HCT116 (cell line): ENCODE results near the gene TAAR8. TPM values are rescaled to one million over a fixed set of nuclear protein-coding genes. Genes with fewer than 3 reads are reported as not detected.
"Not testable (repeated sequence)": the region's sequence is repeated elsewhere in the genome, so short reads cannot be mapped to it uniquely, and the experiment has no call there.

Source experiments
- ATAC-seq: fragments of 200-7000 bp; cut with Tn5 transposase; 2 replicates; pipeline ENCODE4 v1.9.1; 2020; ENCODE audit warnings: mild to moderate bottlenecking, moderate library complexity
- BruUV-seq: library from RNA; stranded (reverse); fragments of 400-500 nt; replicated peaks from 2 replicates; lab custom pipeline; 2021; lab: Mats Ljungman, UMichigan
- CTCF ChIA-PET: fragments of 300-600 bp; sonication (Branson Sonifier 250); formaldehyde crosslinking; loops from one replicate; lab custom pipeline; 2021; ENCODE audit warnings: antibody characterized with exemption; lab: Charles Lee
- POLR2A ChIA-PET: fragments of 300-600, 350-600 bp; sonication (Branson Sonifier 250); formaldehyde crosslinking; loops from one replicate; lab custom pipeline; 2021; ENCODE audit warnings: antibody characterized with exemption; lab: Charles Lee
- RAD21 ChIA-PET, 2 experiments: fragments of 300-600 bp; sonication (Branson Sonifier 250); formaldehyde crosslinking; loops; one replicate each; lab custom pipeline; 2023; ENCODE audit warnings: low total read pairs in 2 of 2; ENCODE audit not compliant: uncharacterized antibody in 2 of 2, unreplicated experiment in 2 of 2, low non-redundant PET in 1 of 2; lab: Charles Lee
- DNase-seq: peaks from one replicate; pipeline ENCODE4 v3.0.0-alpha.2; 2010; ENCODE audit warnings: low read depth, low spot score
- H2AFZ ChIP-seq: fragments of 200-600 bp; shearing (Covaris generic), sonication (generic); 2 replicates; pipeline ENCODE4 v1.6.1; 2017; ENCODE audit warnings: low read depth, mixed run types, mixed read lengths, antibody characterized with exemption, low read length; ENCODE audit not compliant: poor library complexity, severe bottlenecking
- H3K27ac ChIP-seq: 2 replicates; pipeline ENCODE4 v1.5.1; 2012; ENCODE audit warnings: low read depth, low read length
- H3K27me3 ChIP-seq: fragments of 200-600 bp; sonication (generic); 2 replicates; pipeline ENCODE4 v1.6.1; 2016; ENCODE audit warnings: mixed run types, low read length, mixed read lengths; ENCODE audit not compliant: insufficient read depth
- H3K36me3 ChIP-seq, 2 experiments: fragments of 200-500 bp in 1 of 2; fragments of 200-600 bp in 1 of 2; sonication (Bioruptor generic) in 1 of 2; sonication (generic) in 1 of 2; 2 replicates each; pipeline versions ENCODE4 v1.5.1 to v1.6.1; 2014 to 2016; ENCODE audit warnings: low read length in 2 of 2, inconsistent platforms in 1 of 2, mixed read lengths in 1 of 2, mixed run types in 1 of 2; ENCODE audit not compliant: insufficient read depth in 2 of 2, control insufficient read depth in 1 of 2
- H3K4me1 ChIP-seq, 2 experiments: fragments of 200-600 bp in 1 of 2; sonication (generic) in 1 of 2; 2 replicates each; pipeline versions ENCODE4 v1.5.1 to v1.6.1; 2012 to 2017; ENCODE audit warnings: low read length in 2 of 2, inconsistent platforms in 1 of 2, mild to moderate bottlenecking in 1 of 2, mixed read lengths in 1 of 2, mixed run types in 1 of 2, moderate library complexity in 1 of 2; ENCODE audit not compliant: insufficient read depth in 2 of 2, control insufficient read depth in 1 of 2
- H3K4me2 ChIP-seq: fragments of 200-600 bp; sonication (generic); 2 replicates; pipeline ENCODE4 v1.6.1; 2017; ENCODE audit warnings: mixed run types, low read length, mixed read lengths
- H3K4me3 ChIP-seq, 2 experiments: fragments of 200-600 bp in 1 of 2; sonication (generic) in 1 of 2; replicated peaks in 1 of 2; 2 replicates each; pipeline ENCODE4 v1.5.1; 2011 to 2016; ENCODE audit warnings: low read length in 2 of 2, control low read depth in 1 of 2, low read depth in 1 of 2, mild to moderate bottlenecking in 1 of 2, mixed read lengths in 1 of 2, mixed run types in 1 of 2
- H3K79me2 ChIP-seq: fragments of 200-600 bp; sonication (generic); 2 replicates; pipeline ENCODE4 v1.6.1; 2017; ENCODE audit warnings: mild to moderate bottlenecking, mixed run types, low read length, moderate library complexity, mixed read lengths; ENCODE audit not compliant: insufficient read depth
- H3K9ac ChIP-seq: fragments of 200-600 bp; sonication (generic); 2 replicates; pipeline ENCODE4 v1.6.1; 2016; ENCODE audit warnings: low read length, mixed read lengths
- H3K9me2 ChIP-seq: fragments of 200-600 bp; sonication (generic), shearing (Covaris generic); 2 replicates; pipeline ENCODE4 v1.6.1; 2017; ENCODE audit warnings: mixed run types, mild to moderate bottlenecking, moderate library complexity; ENCODE audit not compliant: insufficient read depth
- H3K9me3 ChIP-seq, 2 experiments: fragments of 200-500 bp in 1 of 2; fragments of 200-600 bp in 1 of 2; sonication (Bioruptor generic) in 1 of 2; sonication (generic) in 1 of 2; 2 replicates each; pipeline ENCODE4 v1.6.1; 2014 to 2017; ENCODE audit warnings: low read length in 2 of 2, mixed read lengths in 2 of 2, inconsistent platforms in 1 of 2, low read depth in 1 of 2, mild to moderate bottlenecking in 1 of 2, mixed run types in 1 of 2, moderate library complexity in 1 of 2; ENCODE audit not compliant: control insufficient read depth in 1 of 2, insufficient read depth in 1 of 2
- H4K20me1 ChIP-seq: fragments of 200-600 bp; sonication (generic), shearing (Covaris generic); 2 replicates; pipeline ENCODE4 v1.6.1; 2017; ENCODE audit warnings: mixed run types, mild to moderate bottlenecking, moderate library complexity; ENCODE audit not compliant: insufficient read depth
- CBX3 ChIP-seq: IDR thresholded peaks from 2 replicates; pipeline ENCODE4 v1.6.1; 2012; ENCODE audit warnings: low read depth
- CEBPB ChIP-seq: IDR thresholded peaks from 2 replicates; pipeline ENCODE4 v1.6.1; 2012; ENCODE audit warnings: low read depth
- CTCF ChIP-seq, 3 experiments: fragments of 200-600 bp in 1 of 3; sonication (generic) in 1 of 3; IDR thresholded peaks in 2 of 3; conservative IDR thresholded peaks in 1 of 3; 2 replicates each; pipeline ENCODE4 v1.5.1; 2012 to 2017; ENCODE audit warnings: low read depth in 2 of 3, low read length in 2 of 3, antibody characterized with exemption in 1 of 3, borderline replicate concordance in 1 of 3, control low read depth in 1 of 3, mild to moderate bottlenecking in 1 of 3, mixed read lengths in 1 of 3, mixed run types in 1 of 3, moderate library complexity in 1 of 3; ENCODE audit not compliant: insufficient read depth in 1 of 3
- EGR1 ChIP-seq: IDR thresholded peaks from 2 replicates; pipeline ENCODE4 v1.6.1; 2012; ENCODE audit warnings: low read depth
- EZH2phosphoT487 ChIP-seq: fragments of 200-600 bp; IDR thresholded peaks from 2 replicates; pipeline ENCODE4 v1.6.1; 2018; ENCODE audit warnings: antibody characterized with exemption, borderline replicate concordance
- POLR2AphosphoS5 ChIP-seq: IDR thresholded peaks from 2 replicates; pipeline ENCODE4 v1.6.1; 2011; ENCODE audit warnings: mild to moderate bottlenecking, low read depth, low read length, moderate library complexity
- REST ChIP-seq: IDR thresholded peaks from 2 replicates; pipeline ENCODE4 v1.6.1; 2012; ENCODE audit warnings: low read depth
- intact Hi-C: fragments of 100-400 bp; cut with micrococcal nuclease; formaldehyde crosslinking; loops from 2 replicates; pipeline ENCODE4 v1.10.0; 2022
- total RNA-seq: library from RNA; stranded (reverse); gene quantifications from one replicate; pipeline ENCODE4 v1.2.1, GENCODE V29; 2021; ENCODE audit not compliant: unreplicated experiment
- TF ChIP-seq, protein P1 (sequence below): IDR thresholded peaks from 2 replicates; pipeline ENCODE4 v1.6.1; 2011; ENCODE audit warnings: mild to moderate bottlenecking, low read length, moderate library complexity; ENCODE audit not compliant: insufficient replicate concordance; ENCODE audit errors: extremely low read depth

TAAR8 gene
- total RNA-seq, 1 experiment from 2014 or later, result not detected

GRCh38 chr6:132551214-132551613 is 1.3 kb upstream of the TAAR8 start:
- no peaks in the 10 kb centered on the region for H3K27me3 ChIP-seq
- no peaks in the 10 kb centered on the region for H3K79me2 ChIP-seq
- CTCF ChIA-PET, result no interaction called here
- H3K4me1 ChIP-seq, result no peaks in the 10 kb centered on the region
- H3K36me3 ChIP-seq, result no peaks in the 10 kb centered on the region
- ATAC-seq, result no peak
- no peaks in the 10 kb centered on the region for H4K20me1 ChIP-seq
- POLR2A ChIA-PET, result no interaction called here
- H3K9me3 ChIP-seq, result no peaks in the 10 kb centered on the region
- H3K4me3 ChIP-seq, result no peak overlapping the region
- no peak overlapping the region for H3K27ac ChIP-seq
- no peaks in the 10 kb centered on the region for H3K9me2 ChIP-seq
- RAD21 ChIA-PET, result no interaction called here
- TF ChIP-seq CEBPB (no peak), EGR1 (no peak), REST (no peak), EZH2phosphoT487 (no peak), CTCF (IDR thresholded peaks at IDR 0.05 in 2 of 3, conservative IDR thresholded peaks at IDR 0.05 in 1 of 3; ENCODE audit: borderline replicate concordance in 1 of 3, insufficient read depth in 1 of 3, low read depth in 2 of 3, low read length in 2 of 3) (no peak), CBX3 (no peak), POLR2AphosphoS5 (no peak)
- TF ChIP-seq, protein P1, sequence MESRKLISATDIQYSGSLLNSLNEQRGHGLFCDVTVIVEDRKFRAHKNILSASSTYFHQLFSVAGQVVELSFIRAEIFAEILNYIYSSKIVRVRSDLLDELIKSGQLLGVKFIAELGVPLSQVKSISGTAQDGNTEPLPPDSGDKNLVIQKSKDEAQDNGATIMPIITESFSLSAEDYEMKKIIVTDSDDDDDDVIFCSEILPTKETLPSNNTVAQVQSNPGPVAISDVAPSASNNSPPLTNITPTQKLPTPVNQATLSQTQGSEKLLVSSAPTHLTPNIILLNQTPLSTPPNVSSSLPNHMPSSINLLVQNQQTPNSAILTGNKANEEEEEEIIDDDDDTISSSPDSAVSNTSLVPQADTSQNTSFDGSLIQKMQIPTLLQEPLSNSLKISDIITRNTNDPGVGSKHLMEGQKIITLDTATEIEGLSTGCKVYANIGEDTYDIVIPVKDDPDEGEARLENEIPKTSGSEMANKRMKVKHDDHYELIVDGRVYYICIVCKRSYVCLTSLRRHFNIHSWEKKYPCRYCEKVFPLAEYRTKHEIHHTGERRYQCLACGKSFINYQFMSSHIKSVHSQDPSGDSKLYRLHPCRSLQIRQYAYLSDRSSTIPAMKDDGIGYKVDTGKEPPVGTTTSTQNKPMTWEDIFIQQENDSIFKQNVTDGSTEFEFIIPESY, result no peak
- TF ChIP-seq, all 23 proteins: peak for 0
- H3K9ac ChIP-seq, result no peak overlapping the region
- DNase-seq, result no peak
- no peak overlapping the region for H3K4me2 ChIP-seq
- intact Hi-C loops, result no loop called here
- no peak overlapping the region for H2AFZ ChIP-seq
- BruUV-seq, result no TSS peak

- H3K4me3 ChIP-seq, H3K4me2 ChIP-seq, H3K9me2 ChIP-seq, CTCF ChIA-PET, H3K9me3 ChIP-seq, H3K27me3 ChIP-seq, DNase-seq, H3K9ac ChIP-seq, RAD21 ChIA-PET, intact Hi-C loops, H3K36me3 ChIP-seq, ATAC-seq, POLR2A ChIA-PET, H2AFZ ChIP-seq, H4K20me1 ChIP-seq, BruUV-seq, H3K4me1 ChIP-seq, H3K79me2 ChIP-seq, H3K27ac ChIP-seq: not testable (repeated sequence)
These were observed 7.6 kb downstream of the TAAR8 start for GRCh38 chr6:132560087-132560486.
